Measurements from ENCODE around the gene C16orf54.
"Not testable (repeated sequence)": the region's sequence is repeated elsewhere in the genome, so short reads cannot be mapped to it uniquely, and the experiment has no call there.

The C16orf54 gene

DNA sequence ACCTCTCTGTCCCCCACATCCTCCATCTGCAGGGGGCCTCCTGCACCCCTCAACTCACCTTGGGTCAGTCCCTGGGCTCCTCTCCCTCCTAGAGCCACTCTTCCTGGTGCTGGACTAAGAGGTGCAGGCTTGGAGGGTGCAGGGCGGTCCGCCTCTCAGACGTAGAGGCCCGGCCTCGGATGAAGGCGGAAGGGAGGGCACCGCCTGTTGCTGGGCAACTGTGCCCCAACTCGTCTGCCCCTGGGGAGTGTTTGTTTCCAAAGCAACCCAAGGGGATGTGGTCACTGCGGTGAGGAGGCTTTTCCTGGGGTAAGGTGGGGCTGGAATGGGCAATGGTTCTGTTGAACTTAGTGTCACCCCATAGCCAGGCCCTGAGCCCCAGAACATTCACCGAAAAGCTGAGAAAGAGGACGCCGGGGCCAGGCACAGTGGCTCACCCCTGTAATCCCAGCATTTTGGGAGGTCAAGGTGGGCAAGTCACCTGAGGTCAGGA is at the start of gene C16orf54:
Gene C16orf54 (minus strand): TSS at position 138 of the 493 bp plus-strand sequence. CDS start 1,039 bp downstream, outside the sequence.
- DNase-seq (ENCODE audit: low spot score), result peak; percentile 83

DNA sequence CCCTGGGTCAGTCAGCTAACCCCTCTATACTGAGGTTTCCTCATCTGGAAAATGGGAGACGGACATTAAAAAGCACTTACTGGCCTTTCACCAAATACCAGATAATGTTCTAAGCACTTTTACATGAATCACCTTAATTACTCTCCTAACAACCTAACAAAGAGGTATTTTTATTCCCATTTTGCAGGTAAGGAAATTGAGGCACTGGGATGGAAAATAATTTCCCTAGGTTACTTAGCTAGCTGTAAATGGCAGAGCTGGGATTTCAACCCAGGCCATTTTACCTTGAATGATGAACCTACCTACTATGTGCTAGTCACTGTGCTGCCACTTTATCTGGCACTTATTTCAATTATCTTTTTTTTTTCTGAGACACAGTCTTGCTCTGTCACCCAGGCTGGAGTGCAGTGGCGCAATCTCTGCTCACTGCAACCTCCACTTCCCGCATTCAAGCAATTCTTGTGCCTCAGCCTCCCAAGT is 48.5 kb upstream of the C16orf54 start:
- DNase-seq (ENCODE audit: low spot score), result no peak

GRCh38 chr16:29793153-29793552 is 47.4 kb upstream of the C16orf54 start:
- DNase-seq (ENCODE audit: low spot score), result not testable (repeated sequence)

DNA sequence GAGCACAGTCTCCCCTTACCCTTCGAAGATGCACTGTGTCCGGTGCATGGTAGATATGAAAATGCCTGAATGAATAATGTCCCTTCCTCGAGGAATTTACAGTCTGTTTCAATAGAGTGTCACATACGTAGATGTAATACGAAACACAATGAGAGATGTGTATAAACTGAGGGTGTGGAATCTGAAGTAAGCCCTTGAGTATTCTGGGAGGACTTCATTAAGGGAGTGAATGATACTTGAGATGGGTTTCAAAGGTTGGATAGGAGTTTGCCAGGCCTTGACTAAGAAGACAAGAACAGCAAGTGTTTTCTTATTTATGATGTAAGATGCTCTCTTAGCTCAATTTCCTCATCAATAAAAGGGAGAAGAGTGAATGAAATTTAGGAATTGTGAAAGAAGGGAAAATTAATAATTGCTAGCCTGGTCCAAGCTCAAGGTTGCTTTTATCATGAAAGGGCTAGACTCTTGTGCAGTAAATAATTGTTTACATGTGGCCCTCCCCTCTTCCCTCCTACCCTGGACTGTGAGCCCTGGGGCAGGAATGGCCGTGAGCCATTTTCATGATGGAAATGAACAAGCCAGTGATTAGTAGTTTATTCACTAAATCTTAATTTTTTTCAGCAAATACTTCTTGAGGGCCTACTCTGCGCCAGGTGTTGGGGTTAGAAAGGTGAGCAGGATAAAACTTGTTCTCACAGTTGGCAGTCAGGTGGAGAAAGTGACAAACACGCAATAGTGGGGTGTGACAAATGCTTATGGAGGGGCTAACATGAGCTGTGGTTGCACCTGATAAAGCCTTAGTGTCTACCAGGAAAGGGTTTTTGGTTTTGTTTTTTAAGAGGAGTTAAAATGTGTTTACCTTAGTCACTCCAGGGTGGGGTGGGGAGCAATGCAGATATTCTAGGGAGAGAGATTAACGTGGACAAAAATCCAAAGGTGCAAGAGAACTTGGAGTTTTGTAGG is 46.3 kb upstream of the C16orf54 start:
- DNase-seq (ENCODE audit: low spot score), result no peak

- DNase-seq (ENCODE audit: low spot score), result no peak
These were observed 45.4 kb upstream of the C16orf54 start for GRCh38 chr16:29790949-29791844.

- peak; percentile 100 for DNase-seq (ENCODE audit: low spot score)
These were observed 44.6 kb upstream of the C16orf54 start, which contains the start of gene KIF22 for GRCh38 chr16:29790183-29790948. Gene KIF22, plus strand, starts transcription at chr16:29790751. Its CDS starts 9 bp downstream, at chr16:29790760.

DNA sequence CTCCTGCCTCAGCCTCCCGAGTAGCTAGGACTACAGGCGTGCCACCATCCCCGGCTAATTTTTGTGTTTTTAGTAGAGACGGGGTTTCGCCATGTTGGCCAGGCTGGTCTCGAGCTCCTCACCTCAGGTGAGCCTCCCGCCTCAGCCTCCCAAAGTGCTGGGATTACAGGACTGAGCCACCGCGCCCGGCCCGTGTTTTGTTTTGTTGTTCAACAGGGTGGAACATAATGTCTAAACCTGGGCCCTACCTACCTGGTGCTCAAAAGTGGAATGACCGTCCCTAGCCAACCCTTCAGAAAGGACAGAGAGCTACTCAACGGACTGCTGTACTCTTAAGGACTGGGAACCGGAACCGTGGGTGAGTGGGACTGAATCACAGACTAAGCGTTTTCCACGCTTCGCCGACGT is 44.0 kb upstream of the C16orf54 start:
- DNase-seq (ENCODE audit: low spot score), result no peak

DNA sequence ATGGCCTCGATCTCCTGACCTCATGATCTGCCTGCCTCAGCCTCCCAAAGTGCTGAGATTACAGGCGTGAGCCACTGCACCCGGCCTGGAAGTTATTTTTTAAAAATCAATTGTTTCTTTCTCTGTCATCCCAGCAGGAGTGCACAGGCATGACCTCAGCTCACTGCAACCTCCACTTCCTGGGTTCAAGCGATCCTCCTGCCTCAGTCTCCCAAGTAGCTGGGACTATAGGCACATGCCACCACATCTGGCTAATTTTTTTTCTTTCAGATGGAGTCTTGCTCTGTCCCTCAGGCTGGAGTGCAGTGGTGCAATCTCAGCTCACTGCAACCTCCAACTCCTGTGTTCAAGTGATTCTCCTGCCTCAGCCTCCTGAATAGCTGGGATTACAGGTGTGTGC is 41.4 kb upstream of the C16orf54 start:
- not testable (repeated sequence) for DNase-seq (ENCODE audit: low spot score)

GRCh38 chr16:29784901-29785500 is 39.2 kb upstream of the C16orf54 start:
- DNase-seq (ENCODE audit: low spot score), result peak; percentile 83

GRCh38 chr16:29784157-29784556 is 38.4 kb upstream of the C16orf54 start:
- no peak for DNase-seq (ENCODE audit: low spot score)

DNA sequence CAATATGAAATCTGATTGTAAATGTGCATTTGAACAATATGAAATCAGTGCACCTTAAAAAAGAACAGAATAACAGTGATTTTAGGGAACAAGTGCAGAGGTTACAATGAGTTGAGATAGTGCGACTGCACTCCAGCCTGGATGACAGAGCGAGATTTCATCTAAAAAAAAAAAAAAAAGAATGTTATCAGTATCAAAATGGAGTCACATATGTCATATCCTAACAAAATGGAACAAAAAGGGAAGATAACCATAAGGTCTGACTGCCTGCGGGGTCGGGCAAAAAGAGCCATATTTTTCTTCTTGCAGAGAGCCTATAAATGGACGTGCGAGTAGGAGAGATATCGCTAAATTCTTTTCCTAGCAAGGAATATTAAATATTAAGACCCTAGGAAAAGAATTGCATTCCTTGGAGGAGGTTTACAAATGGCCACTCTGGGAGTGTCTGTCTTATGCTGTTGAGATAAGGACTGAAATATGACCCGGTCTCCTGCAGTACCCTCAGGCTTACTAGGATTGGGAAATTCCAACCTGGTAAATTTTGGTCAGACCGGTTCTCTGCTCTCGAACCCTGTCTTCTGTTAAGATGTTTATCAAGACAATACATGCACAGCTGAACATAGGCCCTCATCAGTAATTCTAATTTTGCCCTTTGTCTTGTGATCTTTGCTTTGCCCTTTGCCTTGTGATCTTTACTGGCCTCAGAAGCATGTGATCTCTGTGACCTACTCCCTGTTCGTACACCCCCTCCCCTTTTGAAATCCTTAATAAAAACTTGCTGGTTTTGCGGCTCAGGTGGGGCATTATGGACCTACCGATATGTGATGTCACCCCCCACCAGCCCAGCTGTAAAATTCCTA is 37.5 kb upstream of the C16orf54 start:
- not testable (repeated sequence) for DNase-seq (ENCODE audit: low spot score)

GRCh38 chr16:29779474-29779873 is 33.7 kb upstream of the C16orf54 start:
- DNase-seq (ENCODE audit: low spot score), result no peak

DNA sequence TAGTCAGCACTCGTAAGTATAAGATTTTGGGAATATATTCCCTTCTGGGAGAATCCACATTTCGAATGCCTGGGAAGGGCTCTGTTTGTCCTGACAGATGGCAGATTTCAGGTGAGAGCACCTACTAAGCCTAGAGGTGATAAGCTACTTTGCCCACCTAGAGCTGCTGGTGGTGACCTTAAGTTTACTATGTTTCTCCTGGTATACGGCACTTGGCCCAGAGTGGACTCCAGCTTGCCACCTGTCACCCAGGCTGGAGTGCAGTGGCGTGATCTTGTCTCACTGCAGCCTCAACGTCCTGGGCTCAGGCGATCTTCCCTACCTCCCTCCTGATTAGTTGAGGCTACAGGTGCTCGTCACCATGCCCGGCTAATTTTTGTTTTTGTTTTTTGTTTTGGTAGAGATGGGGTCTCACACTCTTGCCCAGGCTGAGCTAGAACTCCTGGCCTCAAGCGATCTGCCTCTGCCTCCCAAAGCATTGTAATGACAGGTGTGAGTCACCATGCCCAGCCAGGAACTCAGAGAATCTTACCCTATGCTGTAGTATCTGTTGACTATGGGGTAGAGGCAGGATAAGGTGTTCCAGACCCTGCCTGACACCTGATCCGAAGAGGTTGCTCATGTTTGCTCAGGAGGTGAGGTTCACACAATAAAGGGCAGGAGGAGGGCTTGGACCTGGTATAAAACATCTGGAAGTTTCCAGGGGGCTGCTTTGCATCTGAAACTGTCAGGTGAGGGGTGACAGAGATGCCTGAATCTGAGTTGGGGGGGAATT is 32.0 kb upstream of the C16orf54 start, which contains the start of gene ZG16:
Gene ZG16 (plus strand): TSS at position 681 of the 775 bp plus-strand sequence. CDS start 1,011 bp downstream, outside the sequence.
- no peak for DNase-seq (ENCODE audit: low spot score)

DNA sequence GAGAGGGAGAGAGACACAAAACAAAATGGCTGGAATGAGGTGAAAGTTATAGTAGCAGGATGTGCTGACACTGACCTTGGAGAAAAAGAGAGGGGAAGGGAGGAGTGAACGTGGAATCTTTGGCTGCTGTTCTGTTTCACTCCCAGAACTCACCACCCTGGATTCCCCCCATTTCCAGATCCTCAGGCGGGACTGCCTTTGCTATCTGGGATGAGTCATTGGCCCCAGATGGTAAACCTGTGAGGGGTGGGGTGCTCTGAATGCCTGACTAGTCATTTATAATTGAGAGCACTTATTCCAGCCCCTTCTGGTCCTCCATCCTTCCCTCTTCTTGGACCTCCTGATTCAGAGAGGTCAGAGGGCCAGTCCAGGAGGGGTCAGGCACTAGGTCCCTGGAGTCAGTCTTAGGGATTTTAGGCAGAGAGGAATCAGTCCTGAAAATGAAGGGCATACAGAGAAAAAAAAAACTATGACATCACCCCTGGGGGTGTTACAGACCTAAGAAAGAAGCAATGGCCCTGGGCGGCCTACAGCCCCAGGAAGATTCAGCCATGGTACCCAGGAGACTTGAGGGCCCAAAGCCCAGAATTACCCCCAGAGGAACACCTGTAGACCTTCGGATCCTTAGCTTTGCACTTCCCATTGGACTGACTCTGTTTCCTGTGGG is 30.1 kb upstream of the C16orf54 start:
- DNase-seq (ENCODE audit: low spot score), result no peak

DNA sequence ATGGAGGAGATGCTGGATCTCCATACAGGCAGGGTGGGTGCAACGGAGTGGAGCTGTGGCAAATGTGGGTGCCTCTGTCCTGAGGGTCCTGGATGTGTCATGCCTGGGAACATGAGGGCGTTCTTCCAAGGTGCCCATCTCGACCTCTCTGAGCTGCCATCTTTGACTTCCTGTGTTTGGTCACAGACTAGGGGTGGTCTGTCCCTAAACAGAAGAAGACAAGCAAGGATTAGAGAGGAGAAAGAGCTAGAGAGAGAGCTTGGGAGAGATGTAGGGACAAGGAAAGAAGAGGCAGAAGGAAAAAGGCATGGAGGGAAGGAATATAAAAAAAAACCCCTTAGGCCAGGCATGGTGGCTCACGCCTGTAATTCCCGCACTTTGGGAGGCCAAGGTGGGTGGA is 28.9 kb upstream of the C16orf54 start:
- DNase-seq (ENCODE audit: low spot score), result no peak

GRCh38 chr16:29772330-29772729 is 26.5 kb upstream of the C16orf54 start:
- DNase-seq (ENCODE audit: low spot score), result not testable (repeated sequence)

DNA sequence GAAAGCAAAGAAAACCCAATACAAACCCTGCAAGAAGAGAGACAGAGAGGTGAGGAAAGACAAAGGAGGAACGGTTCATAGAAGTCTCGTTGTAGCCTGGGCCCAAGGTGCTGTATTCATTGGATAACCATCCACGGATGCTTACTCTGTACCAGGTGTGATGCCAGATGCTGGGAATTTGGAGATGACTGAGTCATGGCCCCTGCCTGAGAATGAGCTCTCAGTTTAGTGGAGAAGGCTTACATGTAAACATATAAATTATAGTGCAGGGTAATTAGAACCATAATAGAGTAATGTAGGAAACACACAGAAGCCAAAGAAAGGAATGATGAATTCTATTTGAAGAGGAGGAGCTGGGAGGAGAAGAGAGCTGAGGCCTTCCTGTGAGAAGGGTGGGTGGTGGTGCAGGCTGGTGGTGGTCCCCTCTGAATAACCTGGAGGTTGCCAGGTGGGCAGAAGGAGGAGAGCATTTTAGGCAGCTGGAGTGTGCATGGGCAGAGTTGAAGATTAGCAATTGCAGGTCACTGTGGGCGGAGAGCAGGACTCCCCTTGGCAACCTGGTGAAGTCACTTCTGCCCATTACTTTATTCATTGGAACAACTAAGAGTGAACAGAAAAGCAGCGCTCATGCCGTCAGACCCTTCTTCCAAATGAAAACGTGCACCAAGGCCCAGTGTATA is 24.6 kb upstream of the C16orf54 start:
- DNase-seq (ENCODE audit: low spot score), result no peak

DNA sequence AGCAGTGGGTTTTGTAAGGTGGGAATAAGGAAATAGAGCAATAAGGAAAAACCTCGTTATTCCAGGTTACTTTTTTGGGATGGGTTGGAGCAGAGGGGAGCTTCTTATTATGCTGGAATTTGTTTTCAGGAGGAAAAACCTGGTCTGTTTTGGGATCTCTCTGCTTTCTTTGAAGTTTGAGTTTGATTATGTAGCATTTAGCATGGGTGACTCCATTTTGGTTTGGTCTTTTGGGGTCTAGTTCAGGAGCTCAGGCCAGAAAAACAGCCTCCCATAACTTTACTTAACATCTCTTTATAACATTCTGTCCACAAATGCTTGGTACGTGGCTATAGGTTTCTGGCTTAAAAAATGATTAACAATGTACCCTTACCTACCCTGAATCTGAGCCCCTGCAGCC is 23.7 kb upstream of the C16orf54 start:
- DNase-seq (ENCODE audit: low spot score), result no peak

Data from germinal center (tissue), 1 donor.